Thyroid gland (tissue), 4 donors: ENCODE data around the gene TNPO1.

Experiments used
- POLR2A ChIP-seq, 2 donors: fragments of 450-650 bp; IDR thresholded peaks; one replicate each; pipeline ENCODE4 v1.6.1; 2017; ENCODE audit warnings: antibody characterized with exemption in 2 of 2, mild to moderate bottlenecking in 2 of 2, moderate library complexity in 1 of 2
- TF ChIP-seq, protein P1 (sequence below), 6 experiments: fragments of 200-600 bp in 3 of 6; fragments of 450-650 bp in 3 of 6; sonication (generic) in 3 of 6; IDR thresholded peaks; one replicate each; pipeline ENCODE4 v1.5.1; 2016 to 2019; ENCODE audit warnings: antibody characterized with exemption in 6 of 6, mild to moderate bottlenecking in 2 of 6, inconsistent platforms in 1 of 6, moderate library complexity in 1 of 6

DNA sequence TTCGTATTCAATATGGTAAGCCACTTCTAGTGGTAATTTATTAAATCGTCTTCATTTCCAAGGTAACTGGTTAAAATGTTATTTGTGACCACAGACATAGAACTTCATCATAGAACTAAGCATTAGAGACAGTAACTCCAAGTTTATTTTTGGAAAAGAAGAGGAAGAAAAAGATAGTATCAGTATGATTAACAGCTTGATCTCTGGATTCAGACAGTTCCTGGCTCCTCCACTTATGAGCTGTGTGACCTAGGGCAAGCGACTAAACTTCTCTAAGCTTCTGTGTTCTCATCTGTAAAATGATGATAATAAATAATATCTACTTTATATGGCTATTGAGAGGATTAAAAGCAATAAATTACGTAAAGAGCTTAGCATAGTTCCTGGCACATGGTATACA is 29.8 kb upstream of the TNPO1 start:
- TF ChIP-seq POLR2A (IDR thresholded peaks at IDR 0.05) = no peak
- TF ChIP-seq, protein P1, sequence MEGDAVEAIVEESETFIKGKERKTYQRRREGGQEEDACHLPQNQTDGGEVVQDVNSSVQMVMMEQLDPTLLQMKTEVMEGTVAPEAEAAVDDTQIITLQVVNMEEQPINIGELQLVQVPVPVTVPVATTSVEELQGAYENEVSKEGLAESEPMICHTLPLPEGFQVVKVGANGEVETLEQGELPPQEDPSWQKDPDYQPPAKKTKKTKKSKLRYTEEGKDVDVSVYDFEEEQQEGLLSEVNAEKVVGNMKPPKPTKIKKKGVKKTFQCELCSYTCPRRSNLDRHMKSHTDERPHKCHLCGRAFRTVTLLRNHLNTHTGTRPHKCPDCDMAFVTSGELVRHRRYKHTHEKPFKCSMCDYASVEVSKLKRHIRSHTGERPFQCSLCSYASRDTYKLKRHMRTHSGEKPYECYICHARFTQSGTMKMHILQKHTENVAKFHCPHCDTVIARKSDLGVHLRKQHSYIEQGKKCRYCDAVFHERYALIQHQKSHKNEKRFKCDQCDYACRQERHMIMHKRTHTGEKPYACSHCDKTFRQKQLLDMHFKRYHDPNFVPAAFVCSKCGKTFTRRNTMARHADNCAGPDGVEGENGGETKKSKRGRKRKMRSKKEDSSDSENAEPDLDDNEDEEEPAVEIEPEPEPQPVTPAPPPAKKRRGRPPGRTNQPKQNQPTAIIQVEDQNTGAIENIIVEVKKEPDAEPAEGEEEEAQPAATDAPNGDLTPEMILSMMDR (IDR thresholded peaks at IDR 0.05) = no peak
